HK-2 (cell line): Measurements from ENCODE around the gene AHNAK2.
"Not testable (repeated sequence)": the region's sequence is repeated elsewhere in the genome, so short reads cannot be mapped to it uniquely, and the experiment has no call there.

Experiments used
- DNase-seq: peaks from one replicate; pipeline ENCODE4 v3.0.0-alpha.2; 2018; ENCODE audit not compliant: unreplicated experiment

AHNAK2 gene

GRCh38 chr14:104953896-104954656 is 24.1 kb downstream of the AHNAK2 start:
- DNase-seq = no peak

GRCh38 chr14:104953097-104953496 is 25.1 kb downstream of the AHNAK2 start:
- DNase-seq = no peak

- DNase-seq = not testable (repeated sequence)
These were observed 26.1 kb downstream of the AHNAK2 start for GRCh38 chr14:104951863-104952657.

DNA sequence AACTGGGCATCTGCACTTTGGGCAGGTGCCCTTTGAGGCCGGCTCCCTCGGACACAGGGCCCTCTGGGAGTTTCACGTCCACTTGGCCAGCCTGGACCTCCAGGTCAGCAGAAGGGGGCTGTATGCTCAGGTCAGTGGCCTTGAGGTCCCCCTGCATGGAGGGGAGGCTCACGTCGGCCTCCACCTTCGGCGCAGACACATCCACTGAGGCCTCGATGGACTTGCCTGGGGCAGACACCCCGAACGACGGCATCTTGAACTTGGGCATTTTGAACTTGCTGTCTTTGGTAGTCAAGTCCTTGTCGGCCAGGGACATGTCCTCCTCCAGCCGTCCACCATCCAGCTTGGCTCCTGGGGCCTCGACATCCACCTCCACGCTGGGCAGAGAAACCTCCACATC is 27.5 kb downstream of the AHNAK2 start:
- DNase-seq = not testable (repeated sequence)

- DNase-seq = no peak
These were observed 28.2 kb downstream of the AHNAK2 start for GRCh38 chr14:104950021-104950420.

DNA sequence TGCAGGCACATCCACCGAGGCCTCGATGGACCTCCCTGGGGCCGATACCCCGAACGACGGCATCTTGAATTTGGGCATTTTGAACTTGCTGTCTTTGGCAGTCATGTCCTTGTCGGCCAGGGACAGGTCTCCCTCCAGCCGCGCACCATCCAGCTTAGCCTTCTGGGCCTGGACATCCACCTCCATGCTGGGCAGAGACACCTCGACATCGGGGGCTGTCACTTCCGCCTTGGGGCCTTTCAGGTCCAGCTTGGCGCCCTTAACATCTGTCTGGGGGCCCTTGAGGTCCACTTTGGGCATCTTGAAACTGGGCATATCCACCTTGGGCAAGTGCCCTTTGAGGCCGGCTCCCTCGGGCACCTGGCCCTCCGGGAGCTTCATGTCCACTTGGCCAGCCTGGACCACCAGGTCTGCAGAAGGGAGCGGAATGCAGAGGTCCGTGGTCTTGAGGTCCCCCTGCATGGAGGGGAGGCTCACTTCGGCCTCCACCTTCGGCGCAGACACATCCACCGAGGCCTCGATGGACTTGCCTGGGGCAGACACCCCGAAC is 28.7 kb downstream of the AHNAK2 start:
- not testable (repeated sequence) for DNase-seq

DNA sequence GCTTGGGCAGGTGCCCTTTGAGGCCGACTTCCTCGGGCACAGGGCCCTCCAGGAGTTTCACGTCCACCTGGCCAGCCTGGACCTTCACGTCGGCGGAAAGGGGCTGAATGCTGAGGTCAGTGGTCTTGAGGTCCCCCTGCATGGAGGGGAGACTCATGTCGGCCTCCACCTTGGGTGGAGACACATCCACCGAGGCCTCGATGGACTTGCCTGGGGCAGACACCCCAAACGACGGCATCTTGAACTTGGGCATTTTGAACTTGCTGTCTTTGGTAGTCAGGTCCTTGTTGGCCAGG is 29.5 kb downstream of the AHNAK2 start:
- DNase-seq = no peak

DNA sequence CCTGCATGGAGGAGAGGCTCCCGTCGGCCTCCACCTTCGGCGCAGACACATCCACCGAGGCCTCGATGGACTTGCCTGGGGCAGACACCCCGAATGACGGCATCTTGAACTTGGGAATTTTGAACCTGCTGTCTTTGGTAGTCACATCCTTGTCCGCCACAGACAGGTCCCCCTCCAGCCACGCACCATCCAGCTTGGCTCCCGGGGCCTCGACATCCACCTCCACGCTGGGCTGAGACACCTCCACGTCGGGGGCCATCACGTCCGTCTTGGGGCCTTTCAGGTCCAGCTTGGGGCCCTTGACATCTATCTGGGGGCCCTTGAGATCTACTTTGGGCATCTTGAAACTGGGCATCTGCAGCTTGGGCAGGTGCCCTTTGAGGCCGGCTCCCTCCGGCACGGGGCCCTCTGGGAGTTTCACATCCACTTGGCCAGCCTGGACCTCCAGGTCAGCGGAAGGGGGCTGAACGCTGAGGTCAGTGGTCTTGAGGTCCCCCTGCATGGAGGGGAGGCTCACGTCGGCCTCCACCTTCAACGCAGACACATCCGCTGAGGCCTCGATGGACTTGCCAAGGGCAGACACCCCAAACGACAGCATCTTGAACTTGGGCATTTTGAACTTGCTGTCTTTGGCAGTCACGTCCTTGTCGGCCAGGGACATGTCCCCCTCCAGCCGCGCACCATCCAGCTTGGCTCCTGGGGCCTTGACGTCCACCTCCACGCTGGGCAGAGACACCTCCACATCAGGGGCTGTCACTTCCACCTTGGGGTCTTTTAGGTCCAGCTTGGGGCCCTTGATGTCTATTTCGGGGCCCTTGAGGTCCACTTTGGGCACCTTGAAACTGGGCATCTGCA is 30.1 kb downstream of the AHNAK2 start:
- not testable (repeated sequence) for DNase-seq

DNA sequence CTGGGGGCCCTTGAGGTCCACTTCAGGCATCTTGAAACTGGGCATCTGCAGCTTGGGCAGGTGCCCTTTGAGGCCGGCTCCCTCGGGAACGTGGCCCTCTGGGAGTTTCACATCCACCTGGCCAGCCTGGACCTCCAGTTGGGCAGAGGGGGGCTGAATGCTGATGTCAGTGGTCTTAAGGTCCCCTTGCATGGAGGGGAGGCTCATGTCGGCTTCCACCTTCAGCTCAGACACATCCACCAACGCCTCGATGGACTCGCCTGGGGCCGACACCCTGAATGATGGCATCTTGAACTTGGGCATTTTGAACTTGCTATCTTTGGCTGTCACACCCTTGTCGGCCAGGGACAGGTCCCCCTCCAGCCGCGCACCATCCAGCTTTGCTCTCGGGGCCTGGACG is 31.0 kb downstream of the AHNAK2 start:
- DNase-seq = not testable (repeated sequence)

- not testable (repeated sequence) for DNase-seq
These were observed 31.9 kb downstream of the AHNAK2 start for GRCh38 chr14:104945986-104946965.

- DNase-seq = not testable (repeated sequence)
These were observed 32.9 kb downstream of the AHNAK2 start for GRCh38 chr14:104945266-104945665.

DNA sequence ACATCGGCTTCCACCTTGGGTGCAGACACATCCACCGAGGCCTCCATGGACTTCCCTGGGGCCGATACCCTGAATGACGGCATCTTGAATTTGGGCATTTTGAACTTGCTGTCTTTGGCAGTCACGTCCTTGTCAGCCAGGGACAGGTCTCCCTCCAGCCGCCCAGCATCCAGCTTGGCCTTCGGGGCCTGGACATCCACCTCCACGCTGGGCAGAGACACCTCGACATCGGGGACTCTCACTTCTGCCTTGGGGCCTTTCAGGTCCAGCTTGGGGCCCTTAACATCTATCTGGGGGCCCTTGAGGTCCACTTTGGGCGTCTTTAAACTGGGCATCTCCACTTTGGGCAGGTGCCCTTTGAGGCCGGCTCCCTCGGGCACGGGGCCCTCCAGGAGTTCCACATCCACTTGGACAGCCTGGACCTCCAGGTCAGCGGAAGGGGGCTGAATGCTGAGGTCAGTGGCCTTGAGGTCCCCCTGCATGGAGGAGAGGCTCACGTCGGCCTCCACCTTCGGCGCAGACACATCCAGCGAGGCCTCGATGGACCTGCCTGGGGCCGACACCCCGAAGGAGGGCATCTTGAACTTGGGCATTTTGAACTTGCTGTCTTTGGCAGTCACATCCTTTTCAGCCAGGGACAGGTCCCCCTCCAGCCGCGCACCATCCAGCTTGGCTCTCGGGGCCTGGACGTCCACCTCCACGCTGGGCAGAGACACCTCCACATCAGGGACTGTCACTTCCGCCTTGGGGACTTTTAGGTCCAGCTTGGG is 33.6 kb downstream of the AHNAK2 start:
- not testable (repeated sequence) for DNase-seq

DNA sequence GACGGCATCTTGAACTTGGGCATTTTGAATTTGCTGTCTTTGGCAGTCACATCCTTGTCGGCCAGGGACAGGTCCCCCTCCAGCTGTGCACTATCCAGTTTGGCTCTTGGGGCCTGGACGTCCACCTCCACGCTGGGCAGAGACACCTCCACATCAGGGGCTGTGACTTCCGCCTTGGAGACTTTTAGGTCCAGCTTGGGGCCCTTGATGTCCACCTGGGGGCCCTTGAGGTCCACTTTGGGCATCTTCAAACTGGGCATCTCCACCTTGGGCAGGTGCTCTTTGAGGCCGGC is 34.2 kb downstream of the AHNAK2 start:
- not testable (repeated sequence) for DNase-seq

- DNase-seq = not testable (repeated sequence)
These were observed 34.8 kb downstream of the AHNAK2 start for GRCh38 chr14:104943216-104944015.

GRCh38 chr14:104942586-104942985 is 35.6 kb downstream of the AHNAK2 start:
- DNase-seq = no peak

GRCh38 chr14:104941508-104942365 is 36.4 kb downstream of the AHNAK2 start:
- no peak for DNase-seq

DNA sequence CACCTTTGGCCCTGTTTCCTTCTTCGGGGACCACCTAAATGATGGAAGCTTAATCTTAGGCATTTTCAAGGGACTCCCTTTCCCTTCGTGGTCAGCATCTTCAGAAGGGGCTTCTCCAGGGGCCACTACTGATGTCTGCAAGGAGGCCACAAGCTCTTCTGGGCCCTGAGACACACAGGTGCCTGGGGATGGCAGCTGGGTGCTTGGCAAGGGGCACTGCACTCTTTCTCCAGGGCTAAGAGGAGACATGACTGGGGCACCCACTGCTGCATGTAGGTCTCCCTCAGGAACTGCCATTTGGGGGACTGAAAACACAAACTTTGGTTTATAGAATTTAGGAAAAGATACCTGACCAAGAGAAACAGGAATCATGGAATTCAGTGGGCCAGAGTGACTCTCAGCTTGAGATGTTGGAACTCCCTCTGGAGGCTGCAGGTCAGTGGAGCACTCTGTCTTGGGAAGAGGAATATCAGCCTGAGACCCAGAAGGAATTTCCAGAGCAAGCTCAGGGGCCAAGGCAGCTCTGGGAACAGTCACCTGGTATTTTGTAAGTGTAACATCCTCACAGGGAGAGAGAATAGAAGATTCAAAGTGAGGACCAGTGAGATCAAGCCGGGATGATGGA is 37.5 kb downstream of the AHNAK2 start:
- DNase-seq = no peak
